ENCODE data around the gene MAP1LC3B.
"Not testable (repeated sequence)": the region's sequence is repeated elsewhere in the genome, so short reads cannot be mapped to it uniquely, and the experiment has no call there.

MAP1LC3B gene

GRCh38 chr16:87374313-87374712, 17.8 kb upstream of the MAP1LC3B start:
- Histone ChIP-seq H3K27me3 (ENCODE audit: insufficient read depth, poor library complexity, severe bottlenecking) (no peaks in the 10 kb centered on the region), H3K27ac (replicated peaks) (no peak overlapping the region), H3K4me3 (replicated peaks; ENCODE audit: insufficient read depth, low read length) (no peak overlapping the region)
- no peak for DNase-seq (ENCODE audit: low read depth in 1 of 2, low spot score in 1 of 2)
- TF ChIP-seq, protein P1, sequence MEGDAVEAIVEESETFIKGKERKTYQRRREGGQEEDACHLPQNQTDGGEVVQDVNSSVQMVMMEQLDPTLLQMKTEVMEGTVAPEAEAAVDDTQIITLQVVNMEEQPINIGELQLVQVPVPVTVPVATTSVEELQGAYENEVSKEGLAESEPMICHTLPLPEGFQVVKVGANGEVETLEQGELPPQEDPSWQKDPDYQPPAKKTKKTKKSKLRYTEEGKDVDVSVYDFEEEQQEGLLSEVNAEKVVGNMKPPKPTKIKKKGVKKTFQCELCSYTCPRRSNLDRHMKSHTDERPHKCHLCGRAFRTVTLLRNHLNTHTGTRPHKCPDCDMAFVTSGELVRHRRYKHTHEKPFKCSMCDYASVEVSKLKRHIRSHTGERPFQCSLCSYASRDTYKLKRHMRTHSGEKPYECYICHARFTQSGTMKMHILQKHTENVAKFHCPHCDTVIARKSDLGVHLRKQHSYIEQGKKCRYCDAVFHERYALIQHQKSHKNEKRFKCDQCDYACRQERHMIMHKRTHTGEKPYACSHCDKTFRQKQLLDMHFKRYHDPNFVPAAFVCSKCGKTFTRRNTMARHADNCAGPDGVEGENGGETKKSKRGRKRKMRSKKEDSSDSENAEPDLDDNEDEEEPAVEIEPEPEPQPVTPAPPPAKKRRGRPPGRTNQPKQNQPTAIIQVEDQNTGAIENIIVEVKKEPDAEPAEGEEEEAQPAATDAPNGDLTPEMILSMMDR (IDR thresholded peaks at IDR 0.05; ENCODE audit: insufficient read depth, low read length): no peak
- TF ChIP-seq POLR2AphosphoS5 (IDR thresholded peaks at IDR 0.05; ENCODE audit: low read depth) (no peak), SPI1 (IDR thresholded peaks at IDR 0.05; ENCODE audit: borderline replicate concordance, low read depth) (no peak), GABPA (IDR thresholded peaks at IDR 0.05; ENCODE audit: low read depth) (no peak)
- TF ChIP-seq, protein P2, sequence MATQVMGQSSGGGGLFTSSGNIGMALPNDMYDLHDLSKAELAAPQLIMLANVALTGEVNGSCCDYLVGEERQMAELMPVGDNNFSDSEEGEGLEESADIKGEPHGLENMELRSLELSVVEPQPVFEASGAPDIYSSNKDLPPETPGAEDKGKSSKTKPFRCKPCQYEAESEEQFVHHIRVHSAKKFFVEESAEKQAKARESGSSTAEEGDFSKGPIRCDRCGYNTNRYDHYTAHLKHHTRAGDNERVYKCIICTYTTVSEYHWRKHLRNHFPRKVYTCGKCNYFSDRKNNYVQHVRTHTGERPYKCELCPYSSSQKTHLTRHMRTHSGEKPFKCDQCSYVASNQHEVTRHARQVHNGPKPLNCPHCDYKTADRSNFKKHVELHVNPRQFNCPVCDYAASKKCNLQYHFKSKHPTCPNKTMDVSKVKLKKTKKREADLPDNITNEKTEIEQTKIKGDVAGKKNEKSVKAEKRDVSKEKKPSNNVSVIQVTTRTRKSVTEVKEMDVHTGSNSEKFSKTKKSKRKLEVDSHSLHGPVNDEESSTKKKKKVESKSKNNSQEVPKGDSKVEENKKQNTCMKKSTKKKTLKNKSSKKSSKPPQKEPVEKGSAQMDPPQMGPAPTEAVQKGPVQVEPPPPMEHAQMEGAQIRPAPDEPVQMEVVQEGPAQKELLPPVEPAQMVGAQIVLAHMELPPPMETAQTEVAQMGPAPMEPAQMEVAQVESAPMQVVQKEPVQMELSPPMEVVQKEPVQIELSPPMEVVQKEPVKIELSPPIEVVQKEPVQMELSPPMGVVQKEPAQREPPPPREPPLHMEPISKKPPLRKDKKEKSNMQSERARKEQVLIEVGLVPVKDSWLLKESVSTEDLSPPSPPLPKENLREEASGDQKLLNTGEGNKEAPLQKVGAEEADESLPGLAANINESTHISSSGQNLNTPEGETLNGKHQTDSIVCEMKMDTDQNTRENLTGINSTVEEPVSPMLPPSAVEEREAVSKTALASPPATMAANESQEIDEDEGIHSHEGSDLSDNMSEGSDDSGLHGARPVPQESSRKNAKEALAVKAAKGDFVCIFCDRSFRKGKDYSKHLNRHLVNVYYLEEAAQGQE (IDR thresholded peaks at IDR 0.05; ENCODE audit: insufficient replicate concordance, low read depth): no peak

GRCh38 chr16:87375426-87376135, 16.6 kb upstream of the MAP1LC3B start:
- Histone ChIP-seq H3K27ac (replicated peaks) (no peak overlapping the region), H3K27me3 (ENCODE audit: insufficient read depth, poor library complexity, severe bottlenecking) (no peaks in the 10 kb centered on the region), H3K4me3 (replicated peaks; ENCODE audit: insufficient read depth, low read length) (no peak overlapping the region)
- TF ChIP-seq POLR2AphosphoS5 (IDR thresholded peaks at IDR 0.05; ENCODE audit: low read depth) (no peak), SPI1 (IDR thresholded peaks at IDR 0.05; ENCODE audit: borderline replicate concordance, low read depth) (no peak), GABPA (IDR thresholded peaks at IDR 0.05; ENCODE audit: low read depth) (no peak)
- TF ChIP-seq, protein P1 (IDR thresholded peaks at IDR 0.05; ENCODE audit: insufficient read depth, low read length): no peak
- TF ChIP-seq, protein P2 (IDR thresholded peaks at IDR 0.05; ENCODE audit: insufficient replicate concordance, low read depth): no peak
- DNase-seq (ENCODE audit: low read depth in 1 of 2, low spot score in 1 of 2): no peak

DNA sequence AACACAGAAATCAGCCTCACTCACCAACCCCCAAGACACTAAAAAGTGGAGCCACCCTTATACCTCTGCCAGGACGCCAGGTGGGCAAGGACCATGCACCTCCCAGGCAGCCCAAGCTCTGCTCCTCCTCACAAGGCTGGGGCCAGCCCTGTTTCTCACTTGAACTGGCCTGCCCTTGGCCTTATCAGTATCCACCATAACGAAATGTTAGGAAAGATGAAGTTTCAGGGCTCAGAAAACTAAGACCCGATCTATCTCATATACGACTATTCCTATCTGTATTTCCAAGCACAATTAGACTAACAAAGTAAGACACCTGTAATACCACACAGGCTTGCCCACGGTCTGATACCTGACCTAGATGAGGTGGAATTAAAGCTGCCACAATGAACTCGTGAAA, 15.5 kb upstream of the MAP1LC3B start:
- Histone ChIP-seq H3K27me3 (ENCODE audit: insufficient read depth, poor library complexity, severe bottlenecking) (no peaks in the 10 kb centered on the region), H3K4me3 (replicated peaks; ENCODE audit: insufficient read depth, low read length) (no peak overlapping the region), H3K27ac (replicated peaks) (no peak overlapping the region)
- no peak for TF ChIP-seq SPI1 (IDR thresholded peaks at IDR 0.05; ENCODE audit: borderline replicate concordance, low read depth)
- TF ChIP-seq, protein P2 (IDR thresholded peaks at IDR 0.05; ENCODE audit: insufficient replicate concordance, low read depth): no peak
- TF ChIP-seq, protein P1 (IDR thresholded peaks at IDR 0.05; ENCODE audit: insufficient read depth, low read length): no peak
- TF ChIP-seq GABPA (IDR thresholded peaks at IDR 0.05; ENCODE audit: low read depth): no peak
- TF ChIP-seq POLR2AphosphoS5 (IDR thresholded peaks at IDR 0.05; ENCODE audit: low read depth): no peak
- no peak for DNase-seq (ENCODE audit: low read depth in 1 of 2, low spot score in 1 of 2)

GRCh38 chr16:87379312-87379752, 12.8 kb upstream of the MAP1LC3B start:
- not testable (repeated sequence) for H3K27me3 ChIP-seq (ENCODE audit: insufficient read depth, poor library complexity, severe bottlenecking); H3K27ac ChIP-seq (replicated peaks); DNase-seq (ENCODE audit: low read depth in 1 of 2, low spot score in 1 of 2)

More at GRCh38 chr16:87379312-87379752, 12.8 kb upstream of the MAP1LC3B start:
- H3K4me3 ChIP-seq (replicated peaks; ENCODE audit: insufficient read depth, low read length): not testable (repeated sequence)

Data from HL-60 (cell line).